ENCODE measurements around the gene UNC45A. TPM values are rescaled to one million over a fixed set of nuclear protein-coding genes. Genes with fewer than 3 reads are reported as not detected.

UNC45A gene
- total and polyA plus RNA-seq, 7 donors, result 28.8 to 63.5 (median 50.4) TPM

DNA sequence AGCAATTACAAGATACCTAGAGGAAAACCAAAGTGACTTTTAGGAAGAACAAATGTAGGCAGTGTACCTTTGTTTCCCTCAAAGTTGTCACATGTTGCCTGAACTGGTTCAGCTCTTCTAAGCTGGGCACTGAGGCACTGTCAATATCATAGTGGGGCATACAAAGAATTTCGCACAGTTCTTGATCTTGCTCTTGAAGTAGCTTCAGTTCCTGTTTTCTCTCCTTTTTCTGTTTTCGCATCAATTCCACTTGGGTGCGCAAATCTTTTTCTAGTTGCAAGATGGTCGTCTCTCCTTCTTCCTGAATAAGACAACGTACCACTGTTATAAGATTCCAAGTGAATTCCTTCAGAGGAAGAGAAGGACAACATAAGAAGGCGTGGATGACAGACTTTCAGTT, 46.6 kb downstream of the UNC45A start:
- TF ChIP-seq, protein P1, sequence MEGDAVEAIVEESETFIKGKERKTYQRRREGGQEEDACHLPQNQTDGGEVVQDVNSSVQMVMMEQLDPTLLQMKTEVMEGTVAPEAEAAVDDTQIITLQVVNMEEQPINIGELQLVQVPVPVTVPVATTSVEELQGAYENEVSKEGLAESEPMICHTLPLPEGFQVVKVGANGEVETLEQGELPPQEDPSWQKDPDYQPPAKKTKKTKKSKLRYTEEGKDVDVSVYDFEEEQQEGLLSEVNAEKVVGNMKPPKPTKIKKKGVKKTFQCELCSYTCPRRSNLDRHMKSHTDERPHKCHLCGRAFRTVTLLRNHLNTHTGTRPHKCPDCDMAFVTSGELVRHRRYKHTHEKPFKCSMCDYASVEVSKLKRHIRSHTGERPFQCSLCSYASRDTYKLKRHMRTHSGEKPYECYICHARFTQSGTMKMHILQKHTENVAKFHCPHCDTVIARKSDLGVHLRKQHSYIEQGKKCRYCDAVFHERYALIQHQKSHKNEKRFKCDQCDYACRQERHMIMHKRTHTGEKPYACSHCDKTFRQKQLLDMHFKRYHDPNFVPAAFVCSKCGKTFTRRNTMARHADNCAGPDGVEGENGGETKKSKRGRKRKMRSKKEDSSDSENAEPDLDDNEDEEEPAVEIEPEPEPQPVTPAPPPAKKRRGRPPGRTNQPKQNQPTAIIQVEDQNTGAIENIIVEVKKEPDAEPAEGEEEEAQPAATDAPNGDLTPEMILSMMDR (IDR thresholded peaks at IDR 0.05), result no peak
- TF ChIP-seq EP300 (IDR thresholded peaks at IDR 0.05) (no peak), POLR2A (IDR thresholded peaks at IDR 0.05) (no peak), POLR2AphosphoS5 (IDR thresholded peaks at IDR 0.05) (no peak)
- H3K27me3 ChIP-seq, result no peaks in the 10 kb centered on the region
- H3K4me3 ChIP-seq, result no peak overlapping the region
- WGBS, 2 donors, result 75 to 93% methylated on average over 6 of the region's 6 CpGs
- no peaks in the 10 kb centered on the region for H3K9me3 ChIP-seq
- no peaks in the 10 kb centered on the region for H3K36me3 ChIP-seq
- H3K27ac ChIP-seq, result no peak overlapping the region
- no peaks in the 10 kb centered on the region for H3K4me1 ChIP-seq
- intact Hi-C loops (cut with DNase I), result no loop called here
- DNase-seq, result no peak

DNA sequence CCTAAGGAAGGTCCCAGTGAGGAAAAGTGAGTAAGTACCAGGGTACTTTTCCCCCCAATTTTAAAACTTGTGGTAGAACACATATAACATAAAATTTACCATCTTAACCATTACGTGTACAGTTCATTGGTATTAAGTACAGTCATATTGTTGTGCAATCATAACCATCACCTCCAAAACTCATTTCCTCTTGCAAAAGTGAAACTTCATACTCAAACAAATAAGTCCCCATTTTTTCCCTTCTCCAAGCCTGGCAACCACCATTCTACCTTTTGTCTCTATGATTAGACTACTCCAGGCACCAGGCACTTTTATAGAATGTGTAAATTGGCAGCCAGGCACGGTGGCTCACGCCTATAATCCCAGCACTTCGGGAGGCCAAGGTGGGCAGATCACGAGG, 47.0 kb downstream of the UNC45A start:
- no peaks in the 10 kb centered on the region for H3K36me3 ChIP-seq
- no peak for DNase-seq
- intact Hi-C loops (cut with DNase I), result no loop called here

DNA sequence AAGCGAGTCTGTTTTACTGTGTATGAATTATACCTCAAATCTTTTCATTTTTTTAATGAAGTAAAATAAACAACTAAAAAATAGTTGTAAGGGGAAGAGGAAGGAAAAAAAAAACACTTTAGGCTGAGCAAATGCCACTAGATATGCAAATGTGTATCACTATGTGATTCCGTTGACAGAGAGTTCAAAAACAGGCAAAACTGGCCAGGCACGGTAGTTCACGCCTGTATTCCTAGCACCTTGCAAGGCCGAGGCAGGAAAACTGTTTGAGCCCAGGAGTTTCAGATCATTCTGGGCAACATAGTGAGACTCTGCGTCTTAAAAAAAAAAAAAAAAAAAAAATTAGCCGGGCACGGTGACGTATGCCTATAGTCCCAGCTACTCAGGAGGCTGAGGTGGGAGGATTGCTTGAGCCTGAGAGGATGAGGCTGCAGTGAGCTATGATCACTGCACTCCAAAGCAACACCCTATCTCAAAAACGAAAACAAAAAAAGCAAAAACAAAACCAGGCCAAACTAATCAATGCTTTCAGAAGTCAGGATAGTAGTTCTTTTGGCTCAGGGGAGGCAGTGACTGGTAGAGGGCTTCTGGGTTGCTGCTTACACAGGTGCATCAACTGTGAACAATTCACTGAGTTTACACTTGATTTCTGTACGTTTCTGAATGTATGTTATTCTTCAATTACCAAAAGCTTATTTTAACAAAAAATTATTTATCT, 51.9 kb downstream of the UNC45A start:
- Histone ChIP-seq H3K27ac (no peak overlapping the region), H3K9me3 (no peaks in the 10 kb centered on the region)
- 50 to 79% methylated on average over 11 of the region's 11 CpGs for WGBS, 2 donors

More for the DNA sequence above, 47.0 kb downstream of the UNC45A start:
- no peaks in the 10 kb centered on the region for H3K9me3 ChIP-seq
- no peaks in the 10 kb centered on the region for H3K27me3 ChIP-seq
- 92% methylated on average over 5 of the region's 5 CpGs for WGBS, 2 donors
- no peak overlapping the region for H3K27ac ChIP-seq
- no peaks in the 10 kb centered on the region for H3K4me1 ChIP-seq
- H3K4me3 ChIP-seq, result no peak overlapping the region
- TF ChIP-seq, protein P1 (IDR thresholded peaks at IDR 0.05), result no peak
- no peak for TF ChIP-seq POLR2AphosphoS5 (IDR thresholded peaks at IDR 0.05)
- TF ChIP-seq POLR2A (IDR thresholded peaks at IDR 0.05), result no peak
- no peak for TF ChIP-seq EP300 (IDR thresholded peaks at IDR 0.05)

DNA sequence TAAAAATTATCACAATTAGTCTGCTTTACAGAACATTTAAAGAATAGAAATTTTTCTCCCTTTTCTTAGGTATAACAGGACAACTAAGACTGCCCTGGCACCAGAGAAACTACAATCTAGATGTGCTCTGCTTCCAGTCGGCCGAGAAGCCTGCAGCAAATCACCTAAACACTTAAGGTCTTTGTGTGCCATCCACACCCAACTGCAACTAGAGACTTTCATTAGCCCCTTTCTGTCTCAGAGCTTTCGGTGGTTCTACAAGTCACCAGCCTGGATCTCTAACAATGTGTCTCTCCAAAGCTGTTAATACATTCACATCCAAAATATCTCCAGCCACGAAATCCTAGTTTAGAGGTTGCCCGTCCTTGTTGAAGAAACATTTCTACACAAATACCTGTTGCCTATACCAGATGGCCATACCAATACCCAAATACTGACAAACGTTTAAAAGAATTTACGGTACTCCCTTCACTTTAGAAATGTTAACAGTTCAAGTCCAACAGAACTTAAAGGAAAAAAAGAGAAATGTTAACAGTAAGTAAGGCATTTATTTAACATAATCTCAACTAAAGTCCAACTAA, 52.6 kb downstream of the UNC45A start:
- DNase-seq, result no peak
- TF ChIP-seq, protein P1 (IDR thresholded peaks at IDR 0.05), result no peak
- TF ChIP-seq POLR2A (IDR thresholded peaks at IDR 0.05) (no peak), EP300 (IDR thresholded peaks at IDR 0.05) (no peak)
- Histone ChIP-seq H3K4me1 (no peaks in the 10 kb centered on the region), H3K27me3 (no peaks in the 10 kb centered on the region), H3K27ac (no peak overlapping the region), H3K4me3 (no peak overlapping the region), H3K9me3 (no peaks in the 10 kb centered on the region), H3K36me3 (no peaks in the 10 kb centered on the region)
- intact Hi-C loops (cut with DNase I), result no loop called here
- 60 to 71% methylated on average over 7 of the region's 7 CpGs for WGBS, 2 donors

More for the DNA sequence above, 51.9 kb downstream of the UNC45A start:
- no peak overlapping the region for H3K4me3 ChIP-seq
- TF ChIP-seq EP300 (IDR thresholded peaks at IDR 0.05) (no peak), POLR2A (IDR thresholded peaks at IDR 0.05) (no peak), POLR2AphosphoS5 (IDR thresholded peaks at IDR 0.05) (no peak)
- TF ChIP-seq, protein P1 (IDR thresholded peaks at IDR 0.05), result no peak
- intact Hi-C loops (cut with DNase I), result no loop called here
- DNase-seq, result no peak
- H3K4me1 ChIP-seq, result no peaks in the 10 kb centered on the region
- H3K36me3 ChIP-seq, result no peaks in the 10 kb centered on the region
- no peaks in the 10 kb centered on the region for H3K27me3 ChIP-seq
